NCI-H345 treated with DMSO at 0.1 percent for 48 hours (cell line): ENCODE data around the gene FBXO34.

Experiments used
- DNase-seq: peaks from one replicate; lab custom pipeline; 2025; ENCODE audit not compliant: unreplicated experiment; lab: John Stamatoyannopoulos, UW

The FBXO34 gene

GRCh38 chr14:55272387-55272786 is 1.2 kb downstream of the FBXO34 start:
- no peak for DNase-seq

- no peak for DNase-seq
Observed at GRCh38 chr14:55272922-55273321, 1.7 kb downstream of the FBXO34 start.

GRCh38 chr14:55274146-55274545 is 2.9 kb downstream of the FBXO34 start:
- no peak for DNase-seq

GRCh38 chr14:55274751-55275150 is 3.5 kb downstream of the FBXO34 start:
- no peak for DNase-seq

- DNase-seq, result no peak
Observed at GRCh38 chr14:55276736-55277135, 5.5 kb downstream of the FBXO34 start.

GRCh38 chr14:55277972-55278740 is 6.9 kb downstream of the FBXO34 start:
- DNase-seq, result no peak

- DNase-seq, result no peak
Observed at GRCh38 chr14:55279384-55279783, 8.2 kb downstream of the FBXO34 start.

- no peak for DNase-seq
Observed at GRCh38 chr14:55281316-55281839, 10.2 kb downstream of the FBXO34 start.

GRCh38 chr14:55285048-55285652 is 13.9 kb downstream of the FBXO34 start:
- DNase-seq, result no peak

GRCh38 chr14:55288439-55288838 is 17.2 kb downstream of the FBXO34 start:
- DNase-seq, result no peak

GRCh38 chr14:55291480-55292081 is 20.4 kb downstream of the FBXO34 start:
- DNase-seq, result no peak

GRCh38 chr14:55294603-55295002 is 23.4 kb downstream of the FBXO34 start:
- no peak for DNase-seq

- no peak for DNase-seq
Observed at GRCh38 chr14:55297611-55298499, 26.6 kb downstream of the FBXO34 start.

- no peak for DNase-seq
Observed at GRCh38 chr14:55298500-55298822, 27.2 kb downstream of the FBXO34 start.

- no peak for DNase-seq
Observed at GRCh38 chr14:55301437-55302121, 30.4 kb downstream of the FBXO34 start.

- no peak for DNase-seq
Observed at GRCh38 chr14:55302367-55303124, 31.3 kb downstream of the FBXO34 start.

GRCh38 chr14:55303125-55303499 is 31.9 kb downstream of the FBXO34 start:
- no peak for DNase-seq

- DNase-seq, result no peak
Observed at GRCh38 chr14:55303691-55304145, 32.5 kb downstream of the FBXO34 start.

- peak; percentile 47 for DNase-seq
Observed at GRCh38 chr14:55306938-55307589, 35.8 kb downstream of the FBXO34 start.
